Measurements from ENCODE around the gene DPP9. TPM values are rescaled to one million over a fixed set of nuclear protein-coding genes. Genes with fewer than 3 reads are reported as not detected.

The DPP9 gene
- total RNA-seq, 1 experiment from 2014 or later = 46.4 TPM

DNA sequence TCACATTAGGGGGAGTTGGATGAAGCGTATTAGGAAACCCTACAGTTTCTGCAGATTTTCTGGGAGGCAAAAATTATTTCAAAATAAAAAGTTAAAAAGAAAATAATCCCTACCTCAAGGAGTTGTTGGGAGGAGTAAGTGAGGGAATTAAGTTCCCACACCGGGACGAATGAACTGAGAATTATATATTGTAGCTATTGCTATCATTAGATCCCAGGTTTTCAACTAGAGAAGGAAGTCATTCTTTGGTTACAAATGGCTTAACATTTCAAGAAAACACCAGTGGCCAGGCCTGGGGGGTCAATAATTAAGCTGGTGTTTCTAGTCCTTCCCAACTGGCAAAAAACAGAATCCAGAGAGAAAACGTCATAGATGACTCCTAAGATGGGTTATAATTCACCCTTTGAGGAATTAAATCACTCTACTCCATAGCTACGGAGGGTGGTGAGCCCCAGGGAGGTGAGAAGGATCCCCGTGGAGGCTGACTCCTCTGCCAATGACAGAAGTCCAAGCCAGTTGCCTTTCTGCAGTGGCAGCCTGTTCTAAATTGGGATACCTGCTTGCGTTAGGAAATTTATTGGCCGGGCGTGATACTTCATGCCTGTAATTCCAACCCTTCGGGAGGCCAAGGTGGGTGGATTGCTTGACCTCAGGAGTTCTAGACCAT lies 52.3 kb downstream of the DPP9 start:
- Mint-ChIP-seq H3K27ac (peak overlapping the region in 1 of 3 experiments; percentile 2; a peak in 1 of 7 replicates), H3K4me3 (0 out of 5 replicates have a peak overlapping the region, but pooled peaks of 1 of the 2 experiments have one; percentile 78), H3K36me3 (ENCODE audit: insufficient read depth in 1 of 3, low read depth in 3 of 3) (peaks cover 8 to 16% (median 10%) of the 10 kb centered on the region in 3 experiments; a peak in 6 of 7 replicates), H3K27me3 (ENCODE audit: low read depth) (no peaks in the 10 kb centered on the region), H3K4me1 (peaks cover 5 to 13% of the 10 kb centered on the region in 2 experiments), H3K9me3 (no peaks in the 10 kb centered on the region)
- Histone ChIP-seq H4K5ac (ENCODE audit: insufficient read length, low read depth, low read length) (no peak overlapping the region), H2BK20ac (ENCODE audit: low read depth, low read length, poor library complexity, severe bottlenecking) (no peak overlapping the region), H3K79me1 (ENCODE audit: insufficient read depth, low read depth, low read length, poor library complexity, severe bottlenecking) (no peaks in the 10 kb centered on the region), H3K4me1 (ENCODE audit: insufficient read depth, low read length) (no peaks in the 10 kb centered on the region), H3K4ac (ENCODE audit: low read depth, low read length) (no peak overlapping the region), H2BK120ac (ENCODE audit: low read depth, low read length, poor library complexity, severe bottlenecking) (no peak overlapping the region), H3K4me2 (ENCODE audit: insufficient read depth, insufficient read length, low read length) (no peak overlapping the region), H2AK5ac (ENCODE audit: insufficient read length, low read length) (no peak overlapping the region), H3T11ph (ENCODE audit: low read length) (no peak overlapping the region), H3K27ac (ENCODE audit: insufficient read length, low read depth, low read length) (no peak overlapping the region), H4K91ac (ENCODE audit: insufficient read length, low read depth, low read length) (no peak overlapping the region), H3K79me2 (ENCODE audit: insufficient read depth, low read length) (no peaks in the 10 kb centered on the region), H2BK5ac (ENCODE audit: insufficient read length, low read length) (no peak overlapping the region), H4K20me1 (ENCODE audit: control insufficient read depth, insufficient read depth, insufficient read length) (no peaks in the 10 kb centered on the region), H3K56ac (ENCODE audit: insufficient read length, low read depth, low read length) (no peak overlapping the region), H2AFZ (ENCODE audit: low read length) (no peak overlapping the region), H3K27me3 (ENCODE audit: insufficient read depth, low read length) (no peaks in the 10 kb centered on the region), H3K23me2 (ENCODE audit: insufficient read length, low read depth, low read length, poor library complexity, severe bottlenecking) (peaks cover 6% of the 10 kb centered on the region), H4K8ac (replicated peaks; ENCODE audit: insufficient read length, low read depth, low read length) (no peak overlapping the region), H2BK12ac (ENCODE audit: insufficient read length, low read depth, low read length) (no peak overlapping the region), H3K9me3 (ENCODE audit: control insufficient read depth, low read depth, low read length) (no peaks in the 10 kb centered on the region), H2BK15ac (ENCODE audit: low read depth, low read length) (no peak overlapping the region), H3K23ac (ENCODE audit: insufficient read length, low read depth, low read length) (no peak overlapping the region), H3K14ac (ENCODE audit: insufficient read depth, low read length) (no peak overlapping the region), H3K9ac (ENCODE audit: extremely low read depth, insufficient read length, low read length) (no peak overlapping the region), H3K18ac (ENCODE audit: insufficient read length, low read depth, low read length) (no peak overlapping the region)
- TF ChIP-seq CTCF (conservative IDR thresholded peaks at IDR 0.05) = no peak
- DNase-seq = no peak
- no CpG with 5 or more reads among the region's 10 CpGs for WGBS (ENCODE audit: extremely low coverage, insufficient read length, low lambda C conversion rate)
